GM21526 (cell line): ENCODE measurements around the gene SLITRK2.

ENCODE experiments used
- ATAC-seq: cut with Tn5 transposase; IDR thresholded peaks from one replicate; pipeline ENCODE4 v1.9.1; 2021; ENCODE audit warnings: moderate library complexity; ENCODE audit not compliant: unreplicated experiment, low FRiP score

Gene SLITRK2

GRCh38 chrX:145853181-145853580, 35.6 kb downstream of the SLITRK2 start:
- no peak for ATAC-seq

DNA sequence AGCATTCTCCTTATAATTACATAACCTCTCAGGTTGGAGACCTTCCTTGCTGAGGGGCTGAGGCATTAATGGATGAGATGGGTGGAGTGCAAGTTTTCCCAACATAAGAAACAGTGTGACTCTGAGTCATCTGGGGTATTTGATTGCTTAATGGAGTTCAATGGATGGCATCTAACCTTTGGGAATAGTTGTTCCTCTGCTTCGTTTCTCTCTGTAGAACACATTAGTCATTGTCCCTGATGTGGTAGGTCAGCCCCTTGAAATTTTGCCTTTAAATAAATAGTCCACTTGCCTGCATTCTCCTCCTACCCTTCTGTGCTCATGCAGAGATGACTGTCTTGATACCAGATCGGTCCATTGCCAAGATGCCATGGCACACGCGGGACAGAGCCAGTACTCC, 38.6 kb downstream of the SLITRK2 start:
- ATAC-seq: no peak

DNA sequence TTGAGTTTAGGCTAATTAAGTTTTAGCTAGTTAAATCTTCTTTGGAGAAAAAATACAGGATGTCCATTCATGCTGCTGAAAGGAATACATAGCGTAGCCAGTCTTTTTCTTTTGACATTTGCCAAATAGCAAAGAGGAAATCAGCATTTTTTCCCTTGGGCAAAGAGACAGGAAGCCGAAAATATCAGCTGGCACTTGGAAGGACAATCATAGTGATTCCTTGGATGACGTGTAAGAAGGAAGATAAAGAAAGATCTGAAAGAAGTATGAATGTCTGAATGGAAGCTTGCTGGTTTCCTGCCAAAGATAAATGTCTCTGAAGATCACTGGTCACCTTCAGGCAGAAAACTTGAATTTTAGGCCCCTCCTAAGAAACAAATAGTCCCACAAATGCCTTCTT, 44.2 kb downstream of the SLITRK2 start:
- ATAC-seq: no peak

DNA sequence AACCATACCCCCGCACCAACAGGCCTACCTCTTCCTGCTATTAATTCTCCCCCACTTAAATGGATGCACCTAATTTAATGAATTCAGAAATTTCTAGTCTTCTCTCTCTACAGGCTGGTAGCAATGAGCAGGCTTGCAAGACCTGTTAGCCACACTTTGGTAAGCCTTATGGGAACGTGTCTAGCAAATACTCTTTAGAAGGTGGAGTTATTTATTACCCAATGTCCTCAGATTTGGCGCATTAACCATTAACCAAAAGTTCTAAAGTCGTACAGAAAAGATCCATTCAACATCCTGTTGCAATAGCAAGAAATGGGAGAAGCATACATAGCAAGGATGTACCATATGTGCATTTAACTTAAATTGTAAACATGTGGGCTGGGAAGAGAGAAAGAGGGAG, 47.5 kb downstream of the SLITRK2 start:
- ATAC-seq: no peak
